ENCODE data around the gene DRC7.
"Not testable (repeated sequence)": the region's sequence is repeated elsewhere in the genome, so short reads cannot be mapped to it uniquely, and the experiment has no call there.

DRC7 gene

GRCh38 chr16:57744642-57744903 is 50.0 kb downstream of the DRC7 start:
- no peak for DNase-seq (ENCODE audit: low read depth)
- H3K4me3 ChIP-seq (ENCODE audit: control insufficient read depth, low read depth, low read length) = no peak overlapping the region

DNA sequence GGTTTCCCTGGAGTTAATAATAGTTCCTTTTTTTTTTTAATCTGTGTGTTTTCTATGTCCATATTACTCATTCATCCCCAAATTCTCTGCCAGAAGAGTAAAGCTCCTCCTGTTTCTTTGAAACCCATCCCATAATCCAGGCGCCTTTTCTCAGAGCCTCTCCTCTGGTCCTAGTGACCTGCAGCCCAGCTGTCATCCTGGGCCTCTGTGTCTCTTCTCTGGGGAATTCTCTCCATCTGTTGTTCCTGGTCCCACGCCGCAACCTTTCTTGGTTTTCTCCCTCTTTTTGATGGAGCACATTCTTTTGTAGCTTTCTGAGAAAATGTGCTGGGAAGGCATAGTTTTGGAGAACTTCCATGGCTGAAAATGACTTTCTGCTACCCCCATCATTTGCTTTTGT is 51.2 kb downstream of the DRC7 start:
- no peak overlapping the region for H3K4me3 ChIP-seq (ENCODE audit: control insufficient read depth, low read depth, low read length)
- no peak for DNase-seq (ENCODE audit: low read depth)
- TF ChIP-seq CTCF (conservative IDR thresholded peaks at IDR 0.05; ENCODE audit: control insufficient read depth, insufficient read depth, low read depth, low read length) = no peak

More at GRCh38 chr16:57744642-57744903, 50.0 kb downstream of the DRC7 start:
- TF ChIP-seq CTCF (conservative IDR thresholded peaks at IDR 0.05; ENCODE audit: control insufficient read depth, insufficient read depth, low read depth, low read length) = no peak

GRCh38 chr16:57746316-57746715 is 51.7 kb downstream of the DRC7 start:
- not testable (repeated sequence) for DNase-seq (ENCODE audit: low read depth); H3K4me3 ChIP-seq (ENCODE audit: control insufficient read depth, low read depth, low read length)

DNA sequence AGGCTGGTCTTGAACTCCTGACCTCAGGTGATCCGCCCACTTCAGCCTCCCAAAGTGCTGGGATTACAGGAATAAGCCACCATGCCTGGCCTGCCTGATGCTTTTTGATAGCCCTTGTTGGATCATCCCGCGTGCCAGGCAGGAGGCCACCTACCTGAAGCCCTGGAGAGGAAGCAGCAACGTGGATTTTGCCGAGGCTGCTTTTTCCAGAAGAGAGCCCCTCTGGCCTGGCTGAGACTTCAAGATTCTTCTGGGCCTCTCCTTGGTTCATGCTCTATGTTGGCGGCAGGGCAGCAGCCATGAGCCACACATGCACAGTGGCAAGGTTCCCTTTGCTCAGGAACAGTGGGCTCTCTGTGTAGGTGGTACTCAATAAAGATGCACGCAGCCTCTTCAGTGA is 52.5 kb downstream of the DRC7 start:
- DNase-seq (ENCODE audit: low read depth) = no peak
- TF ChIP-seq CTCF (conservative IDR thresholded peaks at IDR 0.05; ENCODE audit: control insufficient read depth, insufficient read depth, low read depth, low read length) = no peak
- no peak overlapping the region for H3K4me3 ChIP-seq (ENCODE audit: control insufficient read depth, low read depth, low read length)

GRCh38 chr16:57747496-57747895 is 52.9 kb downstream of the DRC7 start:
- DNase-seq (ENCODE audit: low read depth) = no peak
- H3K4me3 ChIP-seq (ENCODE audit: control insufficient read depth, low read depth, low read length) = no peak overlapping the region
- TF ChIP-seq CTCF (conservative IDR thresholded peaks at IDR 0.05; ENCODE audit: control insufficient read depth, insufficient read depth, low read depth, low read length) = no peak

DNA sequence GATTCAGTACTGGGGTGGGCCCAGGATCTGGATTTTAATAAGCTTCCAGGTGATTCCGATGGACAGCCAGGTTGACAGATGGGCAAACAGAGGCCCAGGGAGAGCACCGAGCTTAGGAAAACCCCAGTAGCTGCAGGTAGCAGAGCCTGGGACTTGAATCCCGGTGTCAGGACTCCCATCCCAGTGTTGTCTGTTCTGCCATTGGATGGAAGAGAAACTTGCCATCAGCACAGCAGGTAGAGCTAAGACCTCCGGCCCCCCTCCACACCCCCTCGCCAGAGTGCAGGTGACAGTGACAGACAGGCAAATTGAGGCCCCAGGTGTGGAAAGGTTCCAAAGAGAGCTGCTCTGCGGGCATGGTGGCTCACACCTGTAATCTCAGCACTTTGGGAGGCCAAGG is 53.4 kb downstream of the DRC7 start:
- no peak for TF ChIP-seq CTCF (conservative IDR thresholded peaks at IDR 0.05; ENCODE audit: control insufficient read depth, insufficient read depth, low read depth, low read length)
- H3K4me3 ChIP-seq (ENCODE audit: control insufficient read depth, low read depth, low read length) = no peak overlapping the region
- DNase-seq (ENCODE audit: low read depth) = no peak

GRCh38 chr16:57748596-57748995 is 54.0 kb downstream of the DRC7 start:
- TF ChIP-seq CTCF (conservative IDR thresholded peaks at IDR 0.05; ENCODE audit: control insufficient read depth, insufficient read depth, low read depth, low read length) = no peak
- no peak for DNase-seq (ENCODE audit: low read depth)
- no peak overlapping the region for H3K4me3 ChIP-seq (ENCODE audit: control insufficient read depth, low read depth, low read length)
